ENCODE measurements around the gene CDO1.

GRCh38 chr5:115776989-115777388, 39.5 kb downstream of the CDO1 start:
- TF ChIP-seq MAX (IDR thresholded peaks at IDR 0.05) (no peak), CTCF (IDR thresholded peaks at IDR 0.05) (no peak), POLR2A (IDR thresholded peaks at IDR 0.05; ENCODE audit: low read length) (no peak), RCOR1 (IDR thresholded peaks at IDR 0.05; ENCODE audit: low read depth, low read length) (no peak)

Data from A549 (cell line).